Skin of body (tissue), 3 donors: ENCODE measurements around the gene RNU2-63P. TPM values are rescaled to one million over a fixed set of nuclear protein-coding genes. Genes with fewer than 3 reads are reported as not detected.
"Not testable (repeated sequence)": the region's sequence is repeated elsewhere in the genome, so short reads cannot be mapped to it uniquely, and the experiment has no call there.

Experiments used
- DNase-seq: peaks from one replicate; lab custom pipeline; 2025; lab: John Stamatoyannopoulos, UW
- small RNA-seq: library from RNA; depleted of rRNA; stranded (forward); fragments of <200 nt; gene quantifications from one replicate; pipeline ENCODE3, GENCODE V24; 2014; ENCODE audit warnings: low replicate concordance
- total RNA-seq: library from RNA; depleted of rRNA; stranded (reverse); fragments of >200 nt; gene quantifications from one replicate; pipeline ENCODE4 v1.2.3, GENCODE V29; 2014

The RNU2-63P gene
- total RNA-seq, 1 donor from 2014 or later: not detected

GRCh38 chr2:87981182-87981581, 35.2 kb downstream of the RNU2-63P start:
- not testable (repeated sequence) for DNase-seq

DNA sequence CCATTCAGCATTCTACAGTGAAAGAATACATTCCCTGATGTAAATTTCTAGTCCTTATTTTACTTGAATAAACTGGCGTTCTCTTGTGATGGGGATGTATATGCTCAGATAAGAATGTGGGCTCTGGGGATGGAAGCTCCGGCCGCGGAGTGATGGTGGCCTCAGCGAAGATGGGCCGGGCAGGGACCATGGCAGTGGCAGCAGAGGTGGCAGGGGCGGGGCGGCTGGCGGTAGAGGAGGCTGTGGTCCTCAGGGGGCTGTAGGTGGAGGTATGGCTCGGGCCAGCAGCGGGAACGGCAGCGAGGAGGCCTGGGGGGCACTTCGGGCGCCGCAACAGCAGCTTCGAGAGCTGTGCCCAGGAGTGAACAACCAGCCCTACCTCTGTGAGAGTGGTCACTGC, 44.0 kb downstream of the RNU2-63P start:
- DNase-seq: not testable (repeated sequence)

Small RNA genes within 50 kb of the gene (small RNA-seq; reads per million reads assigned to genes)
- gene RNU2-63P: 3.5 reads per million, percentile 89 among the genes with 10 or more reads in this experiment

Other genes starting within 250 kb of the RNU2-63P start
- gene RGPD2, start 190.8 kb downstream of the RNU2-63P start, total RNA-seq: 6.9 TPM
- gene KRCC1, start 39.2 kb upstream of the RNU2-63P start, total RNA-seq: 15.5 TPM
- 15.7 TPM for gene SMYD1, start 51.3 kb upstream of the RNU2-63P start, total RNA-seq
- not detected for gene FABP1, start 111.5 kb upstream of the RNU2-63P start, total RNA-seq
- 17.9 TPM for gene THNSL2, start 153.8 kb upstream of the RNU2-63P start, total RNA-seq